T-cell (primary cell): ENCODE measurements around the gene MBNL3. TPM values are rescaled to one million over a fixed set of nuclear protein-coding genes. Genes with fewer than 3 reads are reported as not detected.
A peak's percentile ranks its signal among the peaks of the same experiment; 100 is the strongest.

ENCODE experiments used
- ATAC-seq, 4 experiments: fragments of 200-7000 bp in 3 of 4; fragments of 150-1000 bp in 1 of 4; cut with Tn5 transposase; replicated peaks in 1 of 4; 1 replicate in 3 of 4; 2 replicates in 1 of 4; pipeline ENCODE4 v1.10.0; 2021; ENCODE audit warnings: moderate library complexity in 3 of 4, mild to moderate bottlenecking in 2 of 4, moderate number of reproducible peaks in 1 of 4
- CTCF ChIA-PET, 2 donors: fragments of 300-600 bp; sonication (Branson Sonifier 250); formaldehyde crosslinking; loops; one replicate each; lab custom pipeline; 2022; ENCODE audit warnings: antibody characterized with exemption in 2 of 2; lab: Charles Lee
- POLR2A ChIA-PET, 2 donors: fragments of 300-600 bp; sonication (Branson Sonifier 250); formaldehyde crosslinking; loops; one replicate each; lab custom pipeline; 2022; ENCODE audit warnings: antibody characterized with exemption in 2 of 2; lab: Charles Lee
- DNase-seq, 35 experiments: peaks; one replicate each; pipeline versions ENCODE4 v3.0.0 to v3.0.0-alpha.2; 2013 to 2023
- H3K27ac ChIP-seq: one replicate; pipeline ENCODE4 v1.5.1; 2013; ENCODE audit warnings: low read length
- H3K27me3 ChIP-seq, 2 experiments: replicated peaks in 1 of 2; 1 replicate in 1 of 2; 2 replicates in 1 of 2; pipeline versions ENCODE4 v1.6.1 to v1.7.0; 2013; ENCODE audit warnings: low read length in 1 of 2, mixed read lengths in 1 of 2; ENCODE audit not compliant: control insufficient read depth in 2 of 2, insufficient read depth in 2 of 2; ENCODE audit errors: extremely low read depth in 1 of 2
- H3K36me3 ChIP-seq, 2 donors: 1 replicate in 1 of 2; 2 replicates in 1 of 2; pipeline versions ENCODE4 v1.6.1 to v1.7.0; 2013; ENCODE audit warnings: low read length in 1 of 2; ENCODE audit not compliant: control insufficient read depth in 2 of 2, insufficient read depth in 1 of 2; ENCODE audit errors: extremely low read depth in 1 of 2
- H3K4me1 ChIP-seq, 2 experiments: 1 replicate in 1 of 2; 2 replicates in 1 of 2; pipeline versions ENCODE4 v1.6.1 to v1.7.0; 2013; ENCODE audit warnings: low read length in 2 of 2, mixed read lengths in 1 of 2; ENCODE audit not compliant: insufficient read depth in 2 of 2, control insufficient read depth in 1 of 2; ENCODE audit errors: extremely low read depth in 1 of 2
- H3K4me3 ChIP-seq, 2 donors: 1 replicate in 1 of 2; 2 replicates in 1 of 2; pipeline versions ENCODE4 v1.5.1 to v1.7.0; 2013; ENCODE audit warnings: mild to moderate bottlenecking in 2 of 2, low read length in 1 of 2, moderate library complexity in 1 of 2; ENCODE audit not compliant: control insufficient read depth in 1 of 2; ENCODE audit errors: extremely low read depth in 1 of 2
- H3K9me3 ChIP-seq: 2 replicates; pipeline ENCODE4 v1.7.0; 2013
- H3K27ac Mint-ChIP-seq, 2 donors: one replicate each; pipeline ENCODE4 v1.8.0; 2020 to 2021; ENCODE audit warnings: mild to moderate bottlenecking in 2 of 2, mixed read lengths in 2 of 2
- H3K27me3 Mint-ChIP-seq, 2 donors: one replicate each; pipeline ENCODE4 v1.8.0; 2021 to 2022; ENCODE audit warnings: mixed read lengths in 2 of 2
- H3K36me3 Mint-ChIP-seq: one replicate; pipeline ENCODE4 v1.8.0; 2021; ENCODE audit warnings: mixed read lengths
- H3K4me1 Mint-ChIP-seq, 3 donors: one replicate each; pipeline ENCODE4 v1.8.0; 2020 to 2022; ENCODE audit warnings: mixed read lengths in 3 of 3, mild to moderate bottlenecking in 1 of 3
- H3K4me3 Mint-ChIP-seq, 3 donors: one replicate each; pipeline ENCODE4 v1.8.0; 2020 to 2022; ENCODE audit warnings: mild to moderate bottlenecking in 3 of 3, mixed read lengths in 3 of 3, moderate library complexity in 3 of 3
- H3K9me3 Mint-ChIP-seq, 3 donors: one replicate each; pipeline ENCODE4 v1.8.0; 2020 to 2022; ENCODE audit warnings: mixed read lengths in 3 of 3
- WGBS: methylation state at CpG from one replicate; pipeline ENCODE4 v1.1.5; 2013; ENCODE audit warnings: missing lambda C conversion rate; ENCODE audit not compliant: insufficient coverage; 5-methylcytosine and 5-hydroxymethylcytosine counted together
- total RNA-seq, 35 experiments: library from RNA in 6 of 35; stranded (reverse) in 6 of 35; fragments of 120-200 nt in 1 of 35; gene quantifications; one replicate each; pipeline versions ENCODE4 v1.2.1 to v1.2.4 and lab custom pipeline; 2013 to 2026

Gene MBNL3, protein sequence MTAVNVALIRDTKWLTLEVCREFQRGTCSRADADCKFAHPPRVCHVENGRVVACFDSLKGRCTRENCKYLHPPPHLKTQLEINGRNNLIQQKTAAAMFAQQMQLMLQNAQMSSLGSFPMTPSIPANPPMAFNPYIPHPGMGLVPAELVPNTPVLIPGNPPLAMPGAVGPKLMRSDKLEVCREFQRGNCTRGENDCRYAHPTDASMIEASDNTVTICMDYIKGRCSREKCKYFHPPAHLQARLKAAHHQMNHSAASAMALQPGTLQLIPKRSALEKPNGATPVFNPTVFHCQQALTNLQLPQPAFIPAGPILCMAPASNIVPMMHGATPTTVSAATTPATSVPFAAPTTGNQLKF
- 10 to 100 TPM; 23.3 to 39.5 (median 27.2) TPM for total RNA-seq
- 34.5 TPM for total RNA-seq (2013)
- 18.2 to 86.3 (median 61.9) reads per million in 29 experiments for total RNA-seq (lab: John Stamatoyannopoulos, UW)

DNA sequence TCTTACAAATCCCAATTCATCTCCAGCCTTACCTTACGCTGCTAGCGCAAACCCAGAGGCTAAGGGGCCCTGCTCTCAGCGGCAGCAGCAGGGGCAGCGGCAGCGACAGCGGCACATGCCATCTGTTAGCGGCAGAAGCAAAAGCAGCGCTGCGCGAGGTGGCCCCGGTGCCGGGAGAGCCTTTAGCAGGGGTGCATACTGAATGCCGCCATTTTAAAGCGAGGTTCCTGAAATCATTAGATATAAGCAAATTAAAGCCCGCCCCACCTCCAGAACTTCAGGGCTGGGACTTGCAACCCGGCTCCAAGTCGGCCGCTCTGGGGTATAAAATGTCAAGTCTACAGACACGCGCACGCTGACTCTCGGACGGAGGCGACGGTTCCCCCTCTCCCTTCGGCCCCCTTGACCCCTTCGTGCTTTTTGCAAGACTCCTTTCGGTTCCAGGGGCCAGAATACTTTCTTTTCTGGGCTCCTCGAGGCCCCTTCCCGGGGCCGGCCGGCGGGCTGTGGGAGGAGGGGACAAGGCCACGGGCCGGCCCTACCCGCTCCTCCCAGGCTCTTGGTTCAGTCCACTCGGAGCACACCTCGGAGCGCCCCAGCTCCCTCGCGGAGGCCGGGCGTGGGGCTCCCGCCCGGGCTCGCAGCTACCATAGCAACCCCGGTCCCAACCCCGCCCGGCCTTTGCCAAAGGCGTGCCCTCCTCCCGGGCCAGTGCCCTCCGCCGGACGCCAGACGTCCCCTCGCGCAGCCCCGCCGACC, at the start of gene MBNL3:
Gene MBNL3 (minus strand): TSS at position 220 of the 759 bp plus-strand sequence. CDS start 49,427 bp downstream, outside the sequence.
- Histone ChIP-seq H3K4me1 (peaks cover 15 to 21% of the 10 kb centered on the region in 2 experiments), H3K9me3 (no peaks in the 10 kb centered on the region), H3K27me3 (no peaks in the 10 kb centered on the region), H3K27ac (peak within 1 kb of the TSS; percentile 91), H3K4me3 (peak within 1 kb of the TSS; percentile 71 to 75), H3K36me3 (no peaks in the 10 kb centered on the region)
- POLR2A ChIA-PET = interaction anchor here in 1 of 2 donors (0.8 kb wide), 1 partner anchor 12 kb away, joined by 5 read pairs; no protein-coding TSS in a partner anchor
- peak within 1 kb of the TSS; percentile 86 to 95 (median 92) for H3K4me3 Mint-ChIP-seq
- peak; percentile 37 to 81 (median 69) for DNase-seq
- no peaks in the 10 kb centered on the region for H3K36me3 Mint-ChIP-seq
- 0% methylated on average over 24 of the region's 59 CpGs for WGBS
- CTCF ChIA-PET = interaction anchor here in 1 of 2 donors (0.7 to 1.2 kb wide), 4 partner anchors 8 to 270 kb away, joined by 3 read pairs; partner anchors contain the start of gene RAP2C
- H3K9me3 Mint-ChIP-seq = no peaks in the 10 kb centered on the region
- peak; percentile 71 to 78 (median 74) for ATAC-seq
- H3K27ac Mint-ChIP-seq = peak within 1 kb of the TSS; percentile 94 to 99
- H3K4me1 Mint-ChIP-seq = peaks cover 45 to 62% (median 55%) of the 10 kb centered on the region in 3 donors
- H3K27me3 Mint-ChIP-seq = peaks cover 0 to 5% of the 10 kb centered on the region in 2 donors

DNA sequence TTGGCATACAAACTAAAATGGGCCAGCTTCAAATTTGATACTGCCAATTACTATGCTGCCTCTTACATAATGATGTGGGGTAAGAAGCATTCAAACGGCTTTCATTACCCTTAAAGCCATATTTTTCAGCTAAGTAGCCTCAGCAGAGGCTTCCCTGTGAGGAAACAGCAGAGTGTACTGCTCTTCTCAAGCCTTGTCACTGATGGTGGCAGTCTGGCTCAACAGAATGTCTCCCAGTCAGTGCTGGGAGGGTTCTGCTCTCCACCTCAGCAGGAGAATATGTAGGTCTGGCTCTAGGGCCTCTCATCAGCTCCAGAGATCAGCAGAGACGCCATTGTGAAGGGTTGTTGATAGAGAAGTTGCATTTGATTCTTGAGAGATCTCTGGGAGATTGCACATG, 44.6 kb upstream of the MBNL3 start:
- H3K4me3 Mint-ChIP-seq = no peak overlapping the region
- H3K27ac ChIP-seq = no peak overlapping the region
- H3K4me1 Mint-ChIP-seq = peaks cover 0 to 2% (median 0%) of the 10 kb centered on the region in 3 donors
- H3K9me3 ChIP-seq = no peaks in the 10 kb centered on the region
- WGBS = no CpG with 5 or more reads among the region's 2 CpGs
- ChIA-PET CTCF (no interaction called here), POLR2A (no interaction called here)
- no peak overlapping the region for H3K4me3 ChIP-seq
- no peak for DNase-seq
- no peaks in the 10 kb centered on the region for H3K4me1 ChIP-seq
- H3K27me3 Mint-ChIP-seq = peaks cover 7 to 53% of the 10 kb centered on the region in 2 donors
- H3K27me3 ChIP-seq = no peaks in the 10 kb centered on the region
- no peaks in the 10 kb centered on the region for H3K36me3 Mint-ChIP-seq
- ATAC-seq = no peak
- H3K9me3 Mint-ChIP-seq = no peaks in the 10 kb centered on the region
- no peak overlapping the region for H3K27ac Mint-ChIP-seq
- no peaks in the 10 kb centered on the region for H3K36me3 ChIP-seq

DNA sequence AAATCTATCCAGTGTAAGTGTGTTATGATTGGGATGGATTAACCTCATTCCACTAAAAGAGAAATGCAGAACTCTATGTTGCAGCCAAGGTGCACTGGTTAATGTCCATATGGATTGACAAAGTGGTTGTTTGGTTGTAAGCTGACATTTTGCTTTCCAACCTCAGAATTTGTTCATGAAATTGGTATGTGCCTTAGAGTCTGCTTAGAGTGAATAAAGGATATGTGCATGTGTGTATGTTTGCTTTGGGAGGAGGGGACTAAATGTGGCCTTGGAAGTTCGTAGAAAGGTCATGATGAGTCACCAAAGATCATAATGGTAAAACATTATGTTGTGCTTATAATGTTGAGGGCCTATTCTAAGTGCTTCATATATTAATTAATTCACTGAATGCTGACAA, 44.1 kb upstream of the MBNL3 start:
- Mint-ChIP-seq H3K27me3 (peaks cover 10 to 55% of the 10 kb centered on the region in 2 donors), H3K27ac (no peak overlapping the region), H3K9me3 (no peaks in the 10 kb centered on the region), H3K4me1 (peaks cover 0 to 2% (median 0%) of the 10 kb centered on the region in 3 donors), H3K36me3 (no peaks in the 10 kb centered on the region), H3K4me3 (no peak overlapping the region)
- H3K4me1 ChIP-seq = no peaks in the 10 kb centered on the region
- ATAC-seq = no peak
- no CpG with 5 or more reads among the region's 1 CpG for WGBS
- H3K9me3 ChIP-seq = no peaks in the 10 kb centered on the region
- H3K36me3 ChIP-seq = no peaks in the 10 kb centered on the region
- ChIA-PET POLR2A (no interaction called here), CTCF (no interaction called here)
- H3K4me3 ChIP-seq = no peak overlapping the region
- H3K27me3 ChIP-seq = no peaks in the 10 kb centered on the region
- DNase-seq = no peak
- H3K27ac ChIP-seq = no peak overlapping the region

DNA sequence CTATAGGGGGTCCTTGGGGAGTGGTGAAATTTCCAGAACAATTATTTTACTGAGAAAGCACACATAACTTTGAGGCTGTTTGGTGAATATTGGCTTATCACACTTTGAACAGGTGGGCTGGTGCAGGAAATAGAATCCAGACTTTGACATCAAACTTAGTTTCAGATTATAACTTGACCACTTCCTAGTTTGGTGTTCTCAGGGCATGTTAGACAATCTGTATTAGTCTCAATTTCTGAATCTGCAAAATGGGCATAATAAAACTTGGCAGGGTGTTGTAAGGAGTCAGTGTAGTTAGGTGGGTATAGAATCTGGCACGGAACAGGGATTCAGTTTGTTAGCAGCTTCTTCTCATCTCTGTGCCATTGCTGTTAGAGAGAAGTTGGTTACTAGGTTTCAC, 43.3 kb upstream of the MBNL3 start:
- peaks cover 10 to 57% of the 10 kb centered on the region in 2 donors for H3K27me3 Mint-ChIP-seq
- Histone ChIP-seq H3K27me3 (no peaks in the 10 kb centered on the region), H3K4me3 (no peak overlapping the region), H3K4me1 (no peaks in the 10 kb centered on the region), H3K9me3 (no peaks in the 10 kb centered on the region), H3K36me3 (no peaks in the 10 kb centered on the region), H3K27ac (no peak overlapping the region)
- WGBS = 100% methylated on average over 1 of the region's 1 CpG
- H3K36me3 Mint-ChIP-seq = no peaks in the 10 kb centered on the region
- DNase-seq (no peak), ATAC-seq (no peak)
- no peaks in the 10 kb centered on the region for H3K9me3 Mint-ChIP-seq
- no peak overlapping the region for H3K4me3 Mint-ChIP-seq
- H3K4me1 Mint-ChIP-seq = peaks cover 0 to 2% (median 0%) of the 10 kb centered on the region in 3 donors
- no peak overlapping the region for H3K27ac Mint-ChIP-seq
- ChIA-PET CTCF (no interaction called here), POLR2A (no interaction called here)

DNA sequence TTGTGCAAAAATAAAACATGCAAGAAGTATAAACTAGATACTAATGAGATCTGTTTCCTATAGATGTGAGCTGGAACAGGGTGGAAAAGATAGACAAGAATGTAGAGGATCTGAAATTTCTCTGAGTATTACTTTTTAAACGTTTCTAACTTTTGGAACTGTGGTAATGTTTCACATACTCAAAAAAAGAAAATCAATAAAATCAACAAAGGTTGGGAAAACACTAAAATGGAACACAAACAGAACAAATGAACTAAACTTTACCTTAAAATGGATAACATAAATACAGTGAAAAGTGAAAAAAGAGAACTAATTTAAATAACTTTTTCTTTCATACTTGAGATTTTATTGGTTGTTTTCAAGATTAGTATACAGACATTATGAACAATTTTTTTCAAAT, 32.0 kb upstream of the MBNL3 start:
- Histone ChIP-seq H3K27ac (no peak overlapping the region), H3K4me1 (no peaks in the 10 kb centered on the region), H3K27me3 (no peaks in the 10 kb centered on the region), H3K36me3 (no peaks in the 10 kb centered on the region), H3K9me3 (no peaks in the 10 kb centered on the region), H3K4me3 (no peak overlapping the region)
- POLR2A ChIA-PET = no interaction called here
- Mint-ChIP-seq H3K9me3 (no peaks in the 10 kb centered on the region), H3K36me3 (no peaks in the 10 kb centered on the region), H3K4me3 (no peak overlapping the region), H3K27ac (no peak overlapping the region), H3K4me1 (no peaks in the 10 kb centered on the region), H3K27me3 (peaks cover 0 to 27% of the 10 kb centered on the region in 2 donors)
- DNase-seq = no peak
- WGBS = no CpG with 5 or more reads among the region's 1 CpG
- ATAC-seq = no peak
- CTCF ChIA-PET = no interaction called here

DNA sequence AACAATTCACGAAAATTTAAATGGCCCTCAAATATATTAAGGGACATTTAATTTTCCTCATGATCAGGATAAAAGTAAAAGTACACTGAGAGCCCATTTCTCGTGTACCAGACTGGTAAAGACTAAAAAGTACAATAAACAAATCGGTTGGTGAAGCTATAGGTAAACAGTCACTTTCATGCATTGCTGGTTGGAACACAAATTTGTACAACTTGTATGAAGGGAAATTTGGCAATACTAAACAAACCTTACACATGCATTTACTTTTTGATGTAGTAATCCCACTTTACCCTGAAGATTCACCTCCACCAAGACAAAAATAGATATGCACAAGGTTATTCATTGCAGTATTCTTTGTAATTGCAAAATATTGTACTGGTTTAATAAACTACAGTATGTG, 31.4 kb upstream of the MBNL3 start:
- Mint-ChIP-seq H3K27me3 (peaks cover 0 to 27% of the 10 kb centered on the region in 2 donors), H3K4me3 (no peak overlapping the region), H3K27ac (no peak overlapping the region), H3K4me1 (no peaks in the 10 kb centered on the region), H3K36me3 (no peaks in the 10 kb centered on the region), H3K9me3 (no peaks in the 10 kb centered on the region)
- Histone ChIP-seq H3K9me3 (no peaks in the 10 kb centered on the region), H3K36me3 (no peaks in the 10 kb centered on the region), H3K27ac (no peak overlapping the region), H3K4me3 (no peak overlapping the region), H3K4me1 (no peaks in the 10 kb centered on the region), H3K27me3 (no peaks in the 10 kb centered on the region)
- POLR2A ChIA-PET = no interaction called here
- no CpG with 5 or more reads among the region's 3 CpGs for WGBS
- CTCF ChIA-PET = no interaction called here
- no peak for ATAC-seq
- DNase-seq = no peak
